NB4 (cell line): ENCODE measurements around the gene ZNF133.

Experiments used
- CTCF ChIP-seq: IDR thresholded peaks from one replicate; pipeline ENCODE4 v1.5.1; 2012; ENCODE audit warnings: low read depth, low read length
- MYC ChIP-seq: IDR thresholded peaks from 2 replicates; pipeline ENCODE4 v1.6.1; 2011; ENCODE audit warnings: low read depth, low read length
- POLR2A ChIP-seq: IDR thresholded peaks from 2 replicates; pipeline ENCODE4 v1.6.1; 2011; ENCODE audit warnings: mild to moderate bottlenecking; ENCODE audit not compliant: insufficient read length; ENCODE audit errors: extremely low read depth

- TF ChIP-seq CTCF (no peak), MYC (no peak), POLR2A (no peak)
Observed at GRCh38 chr20:18250217-18250616, 38.1 kb upstream of the ZNF133 start.
